Measurements from ENCODE around the gene HNRNPUL1. TPM values are rescaled to one million over a fixed set of nuclear protein-coding genes. Genes with fewer than 3 reads are reported as not detected.
A peak's percentile ranks its signal among the peaks of the same experiment; 100 is the strongest.

Gene HNRNPUL1
- total and polyA plus RNA-seq, 2 donors (not counting 1 experiment from before 2014, with no cell fraction given) = 60.7 to 273 TPM

DNA sequence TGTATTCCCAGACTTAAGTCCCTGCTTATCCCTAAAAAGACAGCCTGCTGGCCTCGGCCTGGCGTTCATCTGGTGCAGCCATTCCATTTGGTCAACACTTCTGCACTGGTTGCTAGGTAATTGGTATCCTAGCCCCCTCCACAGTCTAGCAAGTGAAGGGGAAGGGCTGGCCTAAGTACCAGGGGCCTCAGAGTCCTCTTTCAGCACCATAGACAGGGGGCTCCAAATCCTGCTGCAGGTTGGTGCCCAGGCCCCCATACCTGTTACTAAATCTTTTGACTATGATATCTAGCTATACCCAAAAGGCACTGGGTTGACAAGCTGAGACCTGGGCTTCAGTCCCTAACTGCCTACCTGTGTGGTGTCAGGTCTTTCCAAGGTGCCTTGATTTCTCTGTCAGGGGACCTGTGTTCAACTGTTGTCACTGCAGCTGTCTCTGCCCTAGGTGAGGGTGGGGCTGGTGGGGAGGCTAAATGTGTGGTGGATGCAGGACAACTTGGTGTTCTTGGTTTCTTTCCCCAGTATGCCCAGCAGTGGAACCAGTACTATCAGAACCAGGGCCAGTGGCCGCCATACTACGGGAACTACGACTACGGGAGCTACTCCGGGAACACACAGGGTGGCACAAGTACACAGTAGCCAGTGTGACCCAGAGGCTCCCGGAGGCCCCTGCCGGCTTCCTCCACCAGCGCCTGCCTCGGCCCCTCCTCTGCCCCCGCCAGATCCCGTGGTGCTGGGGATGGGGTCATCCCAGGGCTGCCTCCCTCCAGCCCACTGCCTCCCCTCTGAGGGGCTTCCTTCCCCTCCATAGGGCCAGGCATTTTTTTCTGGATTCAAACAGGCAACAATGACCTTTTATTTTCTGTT, 42.0 kb downstream of the HNRNPUL1 start:
- no peak for ATAC-seq (ENCODE audit: low read depth)
- Histone ChIP-seq H3K36me3 (replicated peaks in 1 of 2; ENCODE audit: control extremely low read depth in 1 of 2, control insufficient read depth in 1 of 2, extremely low read depth in 1 of 2, insufficient read depth in 2 of 2, low read length in 1 of 2) (peaks cover 5 to 51% of the 10 kb centered on the region in 2 experiments), H3K4me2 (replicated peaks; ENCODE audit: low read depth, low read length, poor library complexity, severe bottlenecking) (no peak overlapping the region), H3K9me3 (ENCODE audit: control extremely low read depth in 1 of 3, control insufficient read depth in 2 of 3, insufficient read depth in 1 of 3, low read length in 2 of 3) (no peaks in the 10 kb centered on the region), H4K20me1 (ENCODE audit: control insufficient read depth, insufficient read depth, low read length, poor library complexity, severe bottlenecking) (peaks cover 12% of the 10 kb centered on the region), H3K4me1 (ENCODE audit: control insufficient read depth in 2 of 2, insufficient read depth in 2 of 2, low read length in 2 of 2) (peaks cover 72 to 86% of the 10 kb centered on the region in 2 donors), H3K9ac (ENCODE audit: low read length) (no peak overlapping the region), H3K79me2 (ENCODE audit: control insufficient read depth, insufficient read depth, low read length) (peaks cover 50% of the 10 kb centered on the region), H2AFZ (ENCODE audit: insufficient read depth, low read depth, low read length, poor library complexity, severe bottlenecking) (no peak overlapping the region), H3K4me3 (ENCODE audit: control extremely low read depth in 1 of 5, extremely low read depth in 1 of 5, insufficient read depth in 1 of 5, low read depth in 2 of 5, low read length in 4 of 5) (no peak overlapping the region), H3K27ac (ENCODE audit: low read length in 2 of 2) (peak overlapping the region; percentile 89 to 100), H3K27me3 (replicated peaks in 1 of 4; ENCODE audit: control extremely low read depth in 1 of 4, control insufficient read depth in 3 of 4, insufficient read depth in 4 of 4, low read length in 3 of 4) (no peaks in the 10 kb centered on the region)
- DNase-seq = no peak
- Mint-ChIP-seq H3K4me3 (no peak overlapping the region), H3K27me3 (no peaks in the 10 kb centered on the region), H3K4me1 (peaks cover 71% of the 10 kb centered on the region), H3K27ac (peak overlapping the region; percentile 6), H3K9me3 (ENCODE audit: insufficient read depth) (no peaks in the 10 kb centered on the region)
- intact Hi-C loops (cut with micrococcal nuclease) = no loop called here
- ChIA-PET CTCF (interaction anchor here (0.7 to 8.3 kb wide), 10 partner anchors 9 to 331 kb away, joined by 3 to 89 read pairs (median 12); partner anchors contain the start of genes HNRNPUL1 and TGFB1), POLR2A (interaction anchor here (1.1 kb wide), 1 partner anchor 42 kb away, joined by 3 read pairs; the partner anchor contains the start of gene HNRNPUL1)
- TF ChIP-seq, protein P1, sequence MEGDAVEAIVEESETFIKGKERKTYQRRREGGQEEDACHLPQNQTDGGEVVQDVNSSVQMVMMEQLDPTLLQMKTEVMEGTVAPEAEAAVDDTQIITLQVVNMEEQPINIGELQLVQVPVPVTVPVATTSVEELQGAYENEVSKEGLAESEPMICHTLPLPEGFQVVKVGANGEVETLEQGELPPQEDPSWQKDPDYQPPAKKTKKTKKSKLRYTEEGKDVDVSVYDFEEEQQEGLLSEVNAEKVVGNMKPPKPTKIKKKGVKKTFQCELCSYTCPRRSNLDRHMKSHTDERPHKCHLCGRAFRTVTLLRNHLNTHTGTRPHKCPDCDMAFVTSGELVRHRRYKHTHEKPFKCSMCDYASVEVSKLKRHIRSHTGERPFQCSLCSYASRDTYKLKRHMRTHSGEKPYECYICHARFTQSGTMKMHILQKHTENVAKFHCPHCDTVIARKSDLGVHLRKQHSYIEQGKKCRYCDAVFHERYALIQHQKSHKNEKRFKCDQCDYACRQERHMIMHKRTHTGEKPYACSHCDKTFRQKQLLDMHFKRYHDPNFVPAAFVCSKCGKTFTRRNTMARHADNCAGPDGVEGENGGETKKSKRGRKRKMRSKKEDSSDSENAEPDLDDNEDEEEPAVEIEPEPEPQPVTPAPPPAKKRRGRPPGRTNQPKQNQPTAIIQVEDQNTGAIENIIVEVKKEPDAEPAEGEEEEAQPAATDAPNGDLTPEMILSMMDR (IDR thresholded peaks at IDR 0.05) = no peak
- TF ChIP-seq EZH2 (IDR thresholded peaks at IDR 0.05; ENCODE audit: borderline replicate concordance, insufficient read depth, low read depth, low read length, poor library complexity, severe bottlenecking) = no peak
- 85% methylated on average over 13 of the region's 13 CpGs for WGBS (ENCODE audit: insufficient coverage)

Data from B cell (primary cell).